ENCODE data around the gene PRDM10.
"Not testable (repeated sequence)": the region's sequence is repeated elsewhere in the genome, so short reads cannot be mapped to it uniquely, and the experiment has no call there.

The PRDM10 gene

DNA sequence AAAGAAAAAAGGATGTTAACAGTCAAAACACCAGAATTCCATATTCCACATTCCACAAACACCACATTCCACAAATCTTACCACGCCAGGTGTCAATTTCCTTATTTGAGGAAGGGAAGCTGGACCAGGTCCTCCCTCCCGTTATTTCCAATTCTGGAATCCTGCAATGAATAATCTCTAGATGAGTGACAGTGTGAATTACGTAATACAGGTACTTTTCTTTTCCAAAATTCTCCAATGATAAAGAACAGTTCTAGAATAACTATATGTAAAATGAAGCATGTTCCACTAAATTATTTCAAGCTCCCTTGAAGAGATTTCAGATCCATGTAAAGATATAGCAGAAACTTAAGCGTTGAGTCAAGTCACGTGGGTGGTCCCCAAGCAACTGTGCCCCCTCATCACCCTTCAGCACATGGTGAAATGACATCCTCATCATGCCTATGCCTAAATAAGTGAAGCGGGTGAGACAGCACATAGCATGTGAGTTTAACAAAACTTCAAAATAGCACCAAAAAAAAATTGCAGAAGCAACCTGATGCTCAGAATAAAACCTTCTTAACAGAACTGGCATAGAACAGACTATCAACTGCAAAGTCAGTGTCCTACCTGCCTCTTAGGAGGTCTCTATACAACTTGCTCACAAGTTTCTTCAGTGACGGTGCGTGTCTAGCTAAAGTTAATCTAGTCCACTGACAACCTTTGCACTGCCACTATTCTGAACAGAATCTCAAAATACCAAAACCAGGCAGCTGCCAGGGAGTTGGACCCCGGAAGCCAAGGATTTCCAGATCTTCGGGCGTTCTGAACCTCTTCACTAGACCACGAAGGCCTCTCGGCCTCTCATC is 108.1 kb downstream of the PRDM10 start:
- DNase-seq (ENCODE audit: low spot score): no peak

DNA sequence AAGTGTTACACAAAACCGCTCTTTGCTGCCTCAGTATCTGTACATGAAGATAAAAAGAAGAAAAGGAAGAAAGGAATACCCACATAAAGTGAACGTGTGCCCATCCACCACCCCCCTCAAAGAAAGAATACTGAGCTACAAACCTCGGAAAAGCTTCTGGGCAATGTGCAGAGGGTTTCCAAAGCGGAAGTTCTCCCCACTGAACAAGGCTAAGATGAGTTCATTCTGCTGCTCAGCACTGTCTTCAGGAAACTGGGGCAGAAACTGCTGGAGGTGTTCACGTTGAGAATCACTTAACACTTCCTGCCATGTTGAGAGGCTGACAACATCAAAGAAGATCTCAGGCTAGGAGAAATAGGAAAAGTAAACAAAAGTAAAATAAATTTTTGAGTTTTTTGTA is 114.2 kb downstream of the PRDM10 start:
- DNase-seq (ENCODE audit: low spot score): no peak

DNA sequence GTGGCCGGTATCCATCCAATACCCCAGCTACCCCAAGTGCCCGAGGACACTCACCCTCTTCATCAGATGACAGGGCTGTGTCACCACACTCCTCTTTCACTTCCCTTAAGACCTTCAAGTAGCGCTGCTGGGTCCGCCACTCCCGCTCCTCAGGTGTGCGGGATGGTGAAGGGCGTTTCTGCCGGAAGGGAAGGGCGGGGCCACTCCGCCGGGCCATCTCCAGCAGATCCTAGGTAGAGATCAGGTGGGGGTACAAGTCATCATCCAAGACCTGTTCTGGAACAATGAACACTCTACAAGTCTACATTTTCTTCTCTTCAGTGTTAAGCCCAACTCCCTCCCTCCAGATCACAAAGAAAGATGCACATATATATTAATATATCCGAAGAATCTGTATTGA is 117.3 kb downstream of the PRDM10 start:
- no peak for DNase-seq (ENCODE audit: low spot score)

DNA sequence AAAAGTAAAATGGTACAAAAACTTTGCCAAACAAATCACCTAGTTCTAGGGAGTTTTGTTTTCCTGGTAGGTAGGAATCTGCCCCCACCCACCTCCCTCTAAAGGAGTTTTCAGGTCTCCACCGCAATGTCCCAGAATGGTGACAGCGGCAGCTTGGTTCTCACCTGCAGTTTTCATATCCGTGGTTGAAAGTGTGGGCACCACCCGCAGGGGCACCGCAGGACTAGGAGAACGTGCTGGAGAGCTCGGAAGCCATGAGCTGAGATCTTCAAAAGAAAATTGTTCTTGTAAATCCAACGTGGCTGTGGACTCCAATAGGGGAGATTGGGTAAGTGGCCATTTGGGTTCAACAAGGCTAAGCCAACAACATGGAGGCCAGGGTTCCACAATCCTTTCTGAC is 118.1 kb downstream of the PRDM10 start:
- no peak for DNase-seq (ENCODE audit: low spot score)

GRCh38 chr11:129881570-129882170 is 121.0 kb downstream of the PRDM10 start:
- peak; percentile 20 for DNase-seq (ENCODE audit: low spot score)

- DNase-seq (ENCODE audit: low spot score): no peak
These were observed 122.3 kb downstream of the PRDM10 start for GRCh38 chr11:129880311-129880710.

GRCh38 chr11:129871914-129872313 is 130.7 kb downstream of the PRDM10 start:
- no peak for DNase-seq (ENCODE audit: low spot score)

GRCh38 chr11:129868626-129869025 is 134.0 kb downstream of the PRDM10 start:
- DNase-seq (ENCODE audit: low spot score): not testable (repeated sequence)

DNA sequence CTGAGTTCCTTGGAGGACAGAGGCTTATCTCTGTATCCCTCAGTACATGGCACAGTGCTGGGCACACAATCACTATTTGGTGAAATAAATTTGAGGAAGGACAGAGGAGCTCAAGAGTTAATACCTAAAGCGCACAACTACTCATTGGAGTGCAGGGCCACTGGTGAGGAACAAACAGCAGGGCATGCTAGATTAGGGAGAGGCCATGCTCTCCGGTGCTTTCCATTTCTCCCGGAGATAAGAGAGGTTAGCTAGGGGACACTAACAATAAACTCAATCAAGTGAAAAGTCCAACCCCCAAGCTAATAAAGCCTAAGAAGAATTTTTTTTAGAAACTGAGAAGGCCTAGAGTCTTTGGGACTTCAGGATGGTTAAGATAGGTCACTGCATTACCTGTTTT is 136.3 kb downstream of the PRDM10 start:
- no peak for DNase-seq (ENCODE audit: low spot score)

- DNase-seq (ENCODE audit: low spot score): no peak
These were observed 136.9 kb downstream of the PRDM10 start for GRCh38 chr11:129865701-129866100.

DNA sequence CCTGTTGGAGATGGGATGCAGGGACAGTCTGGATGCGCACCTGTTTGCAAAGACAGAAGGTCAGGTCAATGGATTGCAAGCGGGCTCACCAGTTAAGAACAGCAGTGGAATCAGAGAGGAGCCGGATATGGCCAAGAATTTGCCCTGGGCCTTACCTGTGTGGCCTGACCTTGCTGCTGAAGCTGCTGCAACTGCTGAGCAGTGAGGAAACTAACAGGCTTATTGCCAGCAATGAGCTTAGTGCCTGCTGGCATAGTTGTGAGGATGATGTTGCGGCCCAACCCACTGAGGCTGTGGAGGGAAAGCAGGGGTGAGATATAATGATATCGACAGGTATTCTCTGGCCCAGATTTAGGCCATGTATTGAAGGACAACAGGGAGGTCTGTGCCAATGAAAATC is 137.8 kb downstream of the PRDM10 start:
- DNase-seq (ENCODE audit: low spot score): no peak

DNA sequence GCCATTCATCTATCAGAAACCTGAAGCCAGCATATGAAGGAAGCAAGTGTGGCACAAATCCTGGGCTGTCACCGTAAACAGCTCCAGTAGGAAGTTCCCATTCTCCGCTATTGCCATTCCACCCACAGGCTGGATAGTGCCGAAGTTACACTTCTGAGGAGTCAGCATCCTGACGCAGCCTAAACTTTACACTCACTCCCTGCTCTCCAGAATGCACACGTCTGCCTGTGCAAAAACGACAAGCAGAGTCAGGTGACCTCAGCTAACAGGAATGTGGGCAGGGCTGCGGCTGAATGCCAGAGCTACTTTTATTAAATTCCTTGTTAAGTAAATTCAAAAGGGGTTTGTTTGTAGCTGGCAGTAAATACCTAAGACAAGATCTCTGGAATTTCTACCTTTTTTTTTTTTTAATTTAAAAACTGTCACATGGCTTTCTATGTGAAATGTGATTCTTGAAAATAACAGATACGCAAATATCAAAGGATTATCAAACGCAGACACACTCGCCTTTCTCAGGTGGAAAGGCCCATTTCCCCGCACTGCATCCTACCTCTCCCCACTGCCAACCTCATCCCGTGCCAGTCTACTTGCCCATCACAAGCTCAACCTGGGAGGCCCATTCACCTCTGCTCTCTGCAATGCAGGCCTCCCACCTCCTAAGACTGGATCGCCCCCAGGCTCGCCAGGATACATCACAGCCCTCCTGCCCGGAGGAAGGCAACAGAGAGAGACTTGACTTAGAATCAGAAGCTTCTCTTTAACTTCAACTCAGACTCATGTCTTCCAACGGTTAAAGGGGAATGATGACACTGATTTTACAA is 140.7 kb downstream of the PRDM10 start:
- peak; percentile 67 for DNase-seq (ENCODE audit: low spot score)

GRCh38 chr11:129856036-129856435 is 146.6 kb downstream of the PRDM10 start:
- no peak for DNase-seq (ENCODE audit: low spot score)

DNA sequence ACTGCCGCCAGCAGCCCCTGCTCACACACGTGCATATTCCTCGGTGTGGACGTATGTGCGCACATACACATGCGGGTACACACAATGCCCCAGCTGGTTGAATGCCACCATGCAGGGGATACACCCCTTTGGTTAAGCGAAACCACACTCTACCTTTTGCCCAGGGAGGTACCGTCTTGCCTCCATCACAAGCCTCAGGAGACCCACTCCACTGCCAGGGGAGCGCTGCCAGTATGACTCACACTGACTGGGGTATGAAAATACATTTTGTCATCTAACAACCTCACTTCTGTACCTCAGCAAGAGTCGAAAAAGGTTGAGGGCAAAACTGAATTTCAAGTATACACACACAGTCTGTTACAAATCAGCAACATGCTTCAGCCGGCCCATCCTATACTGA is 147.5 kb downstream of the PRDM10 start:
- DNase-seq (ENCODE audit: low spot score): no peak

GRCh38 chr11:129854232-129854805 is 148.3 kb downstream of the PRDM10 start:
- no peak for DNase-seq (ENCODE audit: low spot score)

DNA sequence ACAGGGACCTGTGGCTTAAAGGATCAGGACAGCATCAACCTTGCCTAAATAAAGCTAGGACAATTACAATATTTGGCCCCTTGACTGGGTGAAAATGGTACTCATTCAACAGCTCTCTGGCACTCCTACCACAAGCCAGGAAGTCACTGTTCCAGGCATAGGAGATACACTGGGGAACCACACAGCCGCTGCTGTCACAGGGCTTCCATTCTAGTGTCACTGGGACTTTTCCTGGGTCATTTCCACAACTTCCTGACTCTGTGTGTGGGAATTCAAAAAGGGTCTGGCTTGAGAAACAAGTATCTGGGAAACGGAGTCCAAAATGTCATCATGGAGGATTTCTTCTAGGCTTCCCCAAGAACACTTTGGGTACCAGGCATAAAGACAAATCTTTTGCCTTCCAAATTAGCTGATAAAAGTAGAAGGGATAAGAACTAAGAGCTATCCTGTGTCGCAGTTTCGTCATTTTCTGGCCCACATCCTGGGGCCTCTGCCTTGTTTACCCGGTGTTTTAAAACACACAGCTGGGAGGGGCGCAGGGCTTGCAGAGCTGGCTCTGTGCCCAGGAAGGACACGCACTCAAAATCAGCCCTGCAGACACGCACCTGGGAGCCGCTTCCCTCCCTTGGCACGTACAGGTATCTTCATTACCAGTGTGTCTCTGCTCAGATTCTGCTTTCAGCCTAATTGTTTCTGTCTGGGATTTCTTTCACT is 149.0 kb downstream of the PRDM10 start:
- peak; percentile 14 for DNase-seq (ENCODE audit: low spot score)

- no peak for DNase-seq (ENCODE audit: low spot score)
These were observed 150.4 kb downstream of the PRDM10 start for GRCh38 chr11:129852125-129852740.
